Activated T-helper 1 cell treated with Interleukin-2 at 50 U/mL for 16 hours (primary cell): ENCODE measurements around the gene ATP2B1.
"Not testable (repeated sequence)": the region's sequence is repeated elsewhere in the genome, so short reads cannot be mapped to it uniquely, and the experiment has no call there.

Experiments
- DNase-seq: peaks from one replicate; pipeline ENCODE4 v3.0.0-alpha.2; 2020; ENCODE audit warnings: low read depth

ATP2B1 gene

DNA sequence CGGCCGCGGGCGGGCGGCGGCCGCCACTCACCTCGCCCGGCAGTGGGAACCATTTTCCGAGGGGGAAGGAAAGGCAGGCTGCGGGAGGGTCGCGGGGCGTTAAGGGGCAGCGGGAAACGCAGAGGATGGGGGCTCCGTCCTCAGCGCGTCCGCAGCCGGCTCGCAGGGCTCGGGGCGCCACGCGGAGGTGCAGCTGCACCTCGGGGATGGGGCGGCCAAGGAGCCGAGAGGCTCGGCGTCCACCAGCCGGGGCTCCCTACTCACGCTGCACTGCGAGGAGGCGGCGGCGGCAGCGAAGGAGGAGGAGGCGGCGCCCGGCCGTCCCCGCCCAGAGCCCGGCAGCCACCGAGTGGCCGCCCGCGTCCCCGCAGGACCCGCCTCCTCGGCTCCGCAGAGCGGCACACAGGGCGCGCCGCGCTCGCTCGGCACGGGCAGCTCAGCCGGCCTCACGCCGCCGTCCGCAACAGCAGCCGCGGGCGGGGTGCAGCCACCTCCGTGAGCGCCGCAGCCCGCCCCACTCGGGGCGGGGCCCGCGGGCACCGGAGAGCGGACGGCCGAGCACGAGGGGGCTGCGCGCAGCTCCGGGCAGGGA lies at the start of gene ATP2B1:
Gene ATP2B1, minus strand, starts transcription at position 274 of the 592 bp plus-strand sequence. CDS start 52,952 bp downstream, outside the sequence.
- peak; percentile 80 for DNase-seq

- not testable (repeated sequence) for DNase-seq
Observed at GRCh38 chr12:89757987-89758386, 49.3 kb upstream of the ATP2B1 start.

DNA sequence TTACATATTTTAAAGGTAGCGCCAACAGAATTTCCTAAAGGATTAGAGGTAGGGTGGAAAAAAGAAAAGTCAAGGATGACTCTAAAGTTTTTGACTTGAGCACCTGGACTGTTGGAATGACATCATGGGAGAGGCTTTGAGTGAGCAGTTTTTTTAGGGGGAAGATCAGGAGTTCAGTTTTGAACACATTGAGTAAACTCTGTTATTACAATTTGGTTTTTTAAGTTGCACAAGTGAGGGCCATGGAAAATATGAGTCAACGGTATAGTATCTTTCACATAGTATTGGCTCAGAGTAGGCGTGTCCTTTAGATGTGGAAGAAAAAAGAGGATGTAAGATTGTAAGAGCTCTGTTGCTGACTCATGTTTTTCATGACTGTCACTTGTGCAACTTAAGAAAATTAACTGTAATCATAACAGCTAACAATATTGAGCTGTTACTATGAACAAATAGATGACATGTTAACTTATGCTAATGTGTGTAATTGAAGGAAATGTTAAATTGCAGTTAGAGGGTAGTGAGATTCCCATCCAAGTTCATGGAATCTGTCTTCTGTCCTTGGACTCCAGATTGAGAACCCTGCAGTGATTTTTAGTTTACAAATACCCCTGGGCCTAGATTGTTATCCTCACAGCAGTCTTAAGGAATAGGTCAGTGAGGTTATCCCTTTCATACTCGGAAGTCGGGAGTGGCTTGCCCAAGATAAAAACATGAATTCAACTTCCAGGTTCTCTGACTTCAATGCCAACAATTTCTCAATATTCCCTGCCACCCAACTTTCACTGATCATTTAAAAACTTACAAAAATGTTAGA lies 48.2 kb upstream of the ATP2B1 start:
- no peak for DNase-seq

DNA sequence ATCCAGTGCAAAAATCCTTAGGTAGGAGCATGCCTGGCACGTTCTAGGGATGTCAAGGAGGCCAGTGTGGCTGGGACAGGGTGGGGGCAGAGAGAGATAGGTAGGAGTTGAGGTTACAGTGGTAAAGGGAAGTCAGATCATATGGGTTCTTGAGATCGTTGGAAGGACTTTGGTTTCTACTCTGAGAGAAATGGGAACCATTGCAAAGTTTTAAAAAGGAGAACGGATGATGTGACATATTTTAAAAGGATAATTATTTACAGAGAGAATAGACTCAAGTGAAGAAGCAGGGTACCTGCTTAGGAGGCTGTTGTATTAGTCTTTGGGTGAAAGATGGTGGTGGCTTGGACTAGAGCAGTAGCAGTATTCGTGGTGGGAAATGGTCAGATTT lies 47.6 kb upstream of the ATP2B1 start:
- no peak for DNase-seq

GRCh38 chr12:89753997-89754396 lies 45.4 kb upstream of the ATP2B1 start:
- no peak for DNase-seq

GRCh38 chr12:89752341-89752740 lies 43.7 kb upstream of the ATP2B1 start:
- DNase-seq = no peak

- no peak for DNase-seq
Observed at GRCh38 chr12:89750389-89751351, 42.0 kb upstream of the ATP2B1 start.

DNA sequence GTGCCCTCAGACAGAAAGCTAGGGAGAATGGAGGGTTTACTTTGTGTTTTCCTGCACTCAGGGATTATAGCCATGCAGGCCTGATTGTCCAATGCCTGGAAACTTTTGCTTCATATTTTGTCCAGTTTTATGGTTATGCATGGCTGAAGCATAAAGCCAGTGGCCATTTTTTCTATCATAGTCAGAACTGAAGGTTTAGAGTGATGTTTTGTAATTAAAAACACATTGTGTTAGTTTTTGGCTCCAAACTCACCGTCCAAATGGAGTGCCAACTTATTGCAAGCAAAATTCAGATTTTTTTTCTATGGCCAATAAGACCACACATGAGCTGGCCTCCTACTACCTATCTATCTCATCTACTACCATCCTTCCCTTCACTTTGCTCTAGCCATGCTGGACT lies 40.2 kb upstream of the ATP2B1 start:
- no peak for DNase-seq

DNA sequence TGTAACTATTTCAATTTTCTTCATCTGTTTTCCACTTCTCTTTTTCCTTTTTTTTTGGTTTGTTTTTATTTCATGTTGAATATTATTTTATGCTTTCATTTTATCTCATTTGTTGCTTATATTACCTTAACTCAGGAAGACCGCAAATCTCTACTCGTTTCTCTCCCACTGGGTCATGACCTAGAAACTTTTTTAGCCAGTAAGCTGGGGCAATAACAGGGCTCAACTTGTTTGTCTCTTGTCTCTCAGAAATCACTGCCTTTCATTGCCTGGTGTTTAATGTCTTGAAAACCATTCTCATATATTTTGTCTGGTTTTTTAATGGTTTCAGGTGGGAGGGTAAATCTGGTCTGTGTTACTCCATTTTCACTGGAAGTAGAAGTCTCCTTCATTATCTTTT lies 36.6 kb upstream of the ATP2B1 start:
- no peak for DNase-seq

GRCh38 chr12:89742337-89743022 lies 33.8 kb upstream of the ATP2B1 start:
- DNase-seq = no peak

DNA sequence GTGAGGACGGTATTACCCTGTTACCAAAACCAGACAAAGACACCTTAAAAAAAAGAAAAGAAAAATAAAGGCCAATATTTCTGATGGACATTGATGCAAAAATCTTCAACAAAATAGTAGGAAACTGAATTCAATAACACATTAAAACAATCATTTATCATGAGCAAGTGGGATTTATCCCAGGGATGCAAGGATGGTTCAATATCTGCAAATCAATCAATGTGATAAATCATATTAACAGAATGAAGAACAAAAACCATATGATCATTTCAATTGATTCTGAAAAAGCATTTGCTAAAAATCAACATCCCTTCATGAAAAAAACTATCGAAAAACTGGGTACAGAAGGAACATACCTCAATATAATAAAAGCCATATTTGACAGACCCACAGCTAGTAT lies 32.3 kb upstream of the ATP2B1 start:
- no peak for DNase-seq

- no peak for DNase-seq
Observed at GRCh38 chr12:89736995-89737394, 28.4 kb upstream of the ATP2B1 start.

DNA sequence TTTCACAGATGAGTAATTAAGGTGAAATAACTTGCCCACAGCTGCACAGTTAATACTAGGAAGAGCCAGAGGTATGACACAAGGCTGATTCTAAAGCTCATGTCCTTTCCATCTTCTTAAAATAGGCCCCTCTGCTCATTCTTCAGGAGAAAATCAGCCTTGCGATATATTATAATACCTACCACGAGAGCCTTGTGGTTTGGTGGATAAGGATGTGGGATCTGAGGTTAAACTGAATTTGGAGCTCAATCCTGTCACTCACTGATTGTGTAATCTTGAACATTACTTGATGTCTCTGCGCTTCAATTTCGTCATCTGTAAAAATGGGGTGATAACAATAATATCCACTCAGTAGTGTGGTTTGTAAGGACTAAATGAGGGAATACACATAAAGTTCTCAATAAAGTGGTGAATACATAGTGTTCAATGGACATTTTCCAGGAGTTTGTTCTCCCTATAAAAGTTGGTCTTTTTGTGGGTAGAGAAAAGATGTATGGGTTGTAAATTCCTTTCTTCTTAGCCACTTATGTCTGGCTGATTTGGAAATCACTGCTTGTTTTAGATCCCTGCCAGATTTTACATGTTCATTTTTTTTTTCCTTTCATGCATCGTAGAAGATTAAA lies 25.1 kb upstream of the ATP2B1 start:
- DNase-seq = no peak

DNA sequence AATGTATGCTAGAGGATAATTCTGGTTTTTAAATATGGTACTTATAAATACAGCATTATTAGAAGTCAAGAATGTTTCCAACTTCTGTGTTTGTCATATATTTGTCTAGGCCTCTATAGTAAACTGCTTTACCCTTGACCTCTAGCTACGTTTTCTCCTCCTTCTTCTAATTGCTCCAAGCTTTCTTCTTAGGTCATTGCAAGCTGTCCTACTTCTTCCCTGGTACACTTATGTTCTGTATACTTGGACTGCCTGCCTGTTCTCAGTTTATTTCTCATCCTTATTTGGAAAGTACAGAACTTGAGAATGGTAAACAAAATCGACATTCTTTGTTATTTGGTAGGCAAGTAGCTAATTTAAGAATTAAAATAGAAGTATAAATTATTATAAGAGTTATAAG lies 23.9 kb upstream of the ATP2B1 start:
- no peak for DNase-seq

DNA sequence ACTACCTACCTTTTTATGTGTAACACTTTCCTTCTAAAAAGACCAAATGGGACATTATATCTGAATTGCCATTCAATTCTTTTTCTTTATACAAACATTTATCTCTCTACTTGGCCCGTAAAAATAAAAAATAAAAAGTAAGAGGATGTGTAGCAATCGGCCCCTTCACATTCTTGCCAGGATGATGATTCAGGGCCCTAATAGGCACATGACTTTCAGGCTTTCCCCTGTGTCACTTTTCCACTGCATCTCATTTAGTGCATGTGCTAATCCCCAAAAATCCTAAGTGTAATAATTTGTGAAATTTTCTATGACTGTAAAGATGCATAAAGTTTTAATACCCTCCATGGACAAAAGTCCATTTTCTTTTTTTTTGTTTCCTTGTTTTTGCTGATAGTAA lies 23.0 kb upstream of the ATP2B1 start:
- DNase-seq = no peak

DNA sequence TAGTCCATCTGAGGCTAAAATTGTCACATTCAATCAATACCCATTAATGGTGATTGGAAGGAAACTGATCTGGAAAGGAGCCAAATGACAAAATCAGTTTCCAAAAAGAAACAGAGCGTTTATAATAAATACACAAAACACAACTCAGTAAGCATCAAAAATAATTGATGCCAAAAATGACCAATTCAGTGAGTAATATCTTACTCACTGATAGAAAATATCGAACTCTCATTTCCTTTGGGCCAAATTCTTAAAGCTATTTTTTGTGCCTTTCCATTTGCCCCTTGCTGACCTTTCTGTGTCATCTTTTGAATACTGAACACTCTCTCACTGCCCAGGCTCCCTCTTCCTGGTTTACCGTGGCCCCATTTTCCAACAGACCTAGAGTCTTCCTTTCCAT lies 22.5 kb upstream of the ATP2B1 start:
- DNase-seq = no peak

DNA sequence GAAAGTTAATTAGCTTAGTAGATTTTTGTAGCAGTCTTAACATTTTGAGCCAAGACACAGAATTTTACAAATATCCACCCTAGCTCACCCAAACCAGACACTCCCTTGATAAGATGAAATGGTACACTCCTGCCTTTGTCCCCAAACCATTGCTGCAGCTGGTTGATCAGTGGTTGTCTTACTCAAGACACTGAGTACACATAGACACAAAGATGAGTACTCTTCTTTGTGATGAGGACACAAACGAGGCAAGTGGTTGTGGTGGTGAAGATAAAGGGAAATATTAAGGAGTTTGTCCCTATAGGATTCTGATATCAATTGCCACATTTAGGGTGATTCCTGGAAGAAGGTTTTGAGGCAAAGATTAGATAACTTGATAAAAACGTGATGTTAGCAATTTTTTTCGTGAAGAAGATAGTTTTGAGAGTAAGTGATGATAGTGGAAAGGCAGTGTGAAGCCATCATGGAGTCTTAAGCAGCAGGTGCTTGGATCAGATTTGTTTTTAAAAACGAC lies 21.4 kb upstream of the ATP2B1 start:
- DNase-seq = no peak

DNA sequence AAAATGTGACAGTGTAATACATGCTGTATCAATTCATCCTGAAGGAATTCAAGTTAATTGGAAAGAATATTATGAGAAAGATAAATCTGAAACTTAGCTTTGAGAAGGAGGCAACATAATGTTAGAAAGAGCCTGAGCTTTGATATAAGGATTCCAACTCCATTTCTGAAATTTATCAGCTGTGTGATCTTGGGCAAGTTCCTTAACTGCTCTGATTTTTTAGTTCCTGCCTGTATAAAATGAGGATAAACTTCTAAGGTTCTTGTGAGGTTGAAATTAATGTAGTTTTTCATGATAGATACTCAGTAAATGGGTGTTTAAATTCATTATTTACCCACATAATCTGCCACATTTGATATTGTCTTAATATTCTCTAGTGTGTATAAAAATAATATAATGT lies 14.6 kb upstream of the ATP2B1 start:
- DNase-seq = no peak

- DNase-seq = no peak
Observed at GRCh38 chr12:89721291-89721987, 12.8 kb upstream of the ATP2B1 start.

- no peak for DNase-seq
Observed at GRCh38 chr12:89717759-89718523, 9.3 kb upstream of the ATP2B1 start.
